Smooth muscle cell of the coronary artery (primary cell): ENCODE data around the gene DENND10. TPM values are rescaled to one million over a fixed set of nuclear protein-coding genes. Genes with fewer than 3 reads are reported as not detected.

Experiments used
- total RNA-seq: library from RNA; depleted of rRNA; stranded (reverse); fragments of >200 nt; gene quantifications from 2 replicates; pipeline ENCODE4 v1.2.3, GENCODE V29; 2014; ENCODE audit warnings: low replicate concordance

DENND10 gene, protein sequence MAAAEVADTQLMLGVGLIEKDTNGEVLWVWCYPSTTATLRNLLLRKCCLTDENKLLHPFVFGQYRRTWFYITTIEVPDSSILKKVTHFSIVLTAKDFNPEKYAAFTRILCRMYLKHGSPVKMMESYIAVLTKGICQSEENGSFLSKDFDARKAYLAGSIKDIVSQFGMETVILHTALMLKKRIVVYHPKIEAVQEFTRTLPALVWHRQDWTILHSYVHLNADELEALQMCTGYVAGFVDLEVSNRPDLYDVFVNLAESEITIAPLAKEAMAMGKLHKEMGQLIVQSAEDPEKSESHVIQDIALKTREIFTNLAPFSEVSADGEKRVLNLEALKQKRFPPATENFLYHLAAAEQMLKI
- total RNA-seq: 71.8 and 107 TPM in 2 replicates

DNA sequence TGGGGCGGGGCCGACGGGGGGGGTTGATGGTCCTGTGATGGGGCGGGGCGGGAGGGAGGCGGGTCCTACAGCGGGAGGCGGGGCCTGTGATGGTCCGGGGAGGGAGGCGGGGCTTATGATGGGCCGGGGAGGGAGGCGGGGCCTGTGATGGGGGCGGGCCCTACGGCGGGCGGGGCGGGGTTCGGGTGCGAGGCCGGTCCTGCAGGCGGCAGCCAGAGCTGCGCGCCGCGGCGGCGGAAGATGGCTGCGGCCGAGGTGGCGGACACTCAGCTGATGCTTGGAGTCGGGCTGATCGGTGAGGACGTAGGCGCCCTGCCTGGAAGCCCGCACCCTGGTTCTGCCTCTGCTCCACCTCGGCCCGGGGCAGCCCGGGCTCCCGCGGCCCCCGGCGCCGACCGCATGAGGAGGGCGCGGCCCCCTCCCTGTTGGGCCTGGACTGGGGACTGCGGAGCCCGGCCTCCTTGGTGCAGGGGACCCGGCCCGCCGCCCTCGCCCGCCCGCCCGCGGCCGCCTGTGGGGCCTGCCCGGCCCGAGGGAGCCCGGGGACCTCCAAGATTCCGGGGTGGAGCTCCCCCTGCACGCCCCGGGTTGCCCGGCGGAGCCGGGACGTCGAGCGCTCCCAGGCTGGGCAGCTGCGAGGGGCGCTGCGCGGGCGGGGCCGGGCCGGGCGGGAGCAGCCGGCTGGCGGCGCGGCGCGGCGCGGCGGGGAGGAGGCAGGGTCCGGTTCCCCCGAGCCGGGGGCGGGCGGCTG lies at the start of gene DENND10:
Gene DENND10 (plus strand): TSS at position 211 of the 751 bp plus-strand sequence. CDS start 30 bp downstream, at position 241.

DNA sequence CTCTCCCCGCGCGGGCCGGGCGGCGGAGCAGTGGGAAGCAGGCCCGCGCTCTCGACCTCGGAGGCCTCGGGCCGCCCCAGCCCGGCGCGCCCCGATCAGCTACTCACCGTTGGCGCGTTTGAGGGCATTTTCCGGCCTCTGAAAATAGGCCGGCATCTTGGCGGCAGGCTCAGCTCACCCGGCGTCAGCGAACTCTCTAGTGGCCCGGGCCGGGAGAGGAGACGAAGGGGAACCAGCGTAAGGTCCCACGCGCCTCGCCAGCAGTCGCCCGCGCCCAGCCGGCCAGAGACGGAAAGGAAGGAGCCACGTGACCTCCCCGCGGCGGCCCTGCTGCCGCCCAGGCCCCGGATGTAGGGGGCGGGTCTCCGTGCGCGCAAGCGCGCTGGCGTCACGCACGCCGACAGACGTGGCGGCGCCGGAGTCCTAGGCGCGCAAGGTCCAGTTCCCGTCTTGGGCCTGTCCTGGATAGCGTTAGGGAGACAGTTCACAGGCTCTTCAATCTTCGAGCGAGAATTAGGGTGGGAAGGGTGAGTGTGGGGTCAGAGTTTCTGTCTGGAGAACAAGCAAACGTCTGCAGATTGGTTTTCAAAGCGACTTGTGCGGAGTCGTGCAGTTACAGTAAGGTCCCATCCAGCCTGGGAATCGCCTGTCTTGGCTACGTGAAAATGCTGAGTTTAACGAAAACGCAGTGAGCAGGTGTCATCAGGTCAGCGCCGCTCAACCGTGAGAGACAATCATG lies 23.2 kb upstream of the DENND10 start, which contains the start of gene EIF3A:
Gene EIF3A (minus strand): TSS at position 297 of the 739 bp plus-strand sequence. CDS start 141 bp downstream, at position 156.

DNA sequence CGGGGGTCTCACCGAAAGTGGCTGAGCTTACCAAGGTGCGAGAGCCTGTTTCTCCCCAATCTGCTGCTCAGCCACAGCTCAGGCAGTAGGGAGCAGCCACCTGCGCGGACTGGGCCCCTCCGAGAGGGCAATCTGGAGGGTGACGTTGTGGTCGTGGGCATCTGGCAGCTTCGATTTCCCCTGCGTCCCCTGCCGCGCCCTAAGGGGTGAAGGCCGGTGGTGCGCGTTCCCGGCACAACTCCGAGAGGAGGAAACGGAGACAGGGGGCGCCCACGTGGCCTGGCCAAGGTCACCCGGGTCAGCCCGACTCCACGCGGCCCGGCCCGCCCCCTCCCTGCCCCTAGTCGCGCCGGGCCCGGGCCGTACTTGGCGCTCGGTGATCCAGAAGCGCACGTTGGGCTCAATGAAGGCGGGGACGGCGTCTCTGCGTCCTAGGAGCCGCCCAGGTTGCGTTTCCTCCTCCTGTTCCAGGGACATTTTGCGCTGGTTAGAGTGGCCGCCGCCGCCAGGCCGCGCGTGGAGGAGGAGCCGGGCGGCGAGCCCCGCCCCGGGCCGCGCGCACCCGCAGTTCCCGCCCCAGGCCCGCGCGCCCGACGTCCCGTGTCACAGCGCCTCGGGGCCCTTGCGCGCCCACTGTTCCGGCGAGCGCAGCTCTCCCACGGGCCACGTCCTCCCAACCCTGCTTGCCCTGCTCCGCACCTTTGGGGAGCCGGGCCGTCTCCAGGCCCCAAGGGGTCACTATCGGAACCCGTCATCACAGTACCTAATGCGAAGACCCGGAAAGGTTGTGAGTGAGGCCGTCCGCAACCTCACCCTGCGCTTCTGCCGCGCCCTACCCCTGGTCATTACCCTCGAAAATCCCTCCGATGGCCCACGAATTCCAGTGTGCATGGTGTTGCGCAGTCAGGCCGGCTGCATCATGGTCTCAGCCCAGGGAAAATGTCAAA lies 61.5 kb downstream of the DENND10 start, which contains the start of gene SFXN4:
Gene SFXN4 (minus strand): TSS at position 544 of the 947 bp plus-strand sequence. CDS start 67 bp downstream, at position 477.

DNA sequence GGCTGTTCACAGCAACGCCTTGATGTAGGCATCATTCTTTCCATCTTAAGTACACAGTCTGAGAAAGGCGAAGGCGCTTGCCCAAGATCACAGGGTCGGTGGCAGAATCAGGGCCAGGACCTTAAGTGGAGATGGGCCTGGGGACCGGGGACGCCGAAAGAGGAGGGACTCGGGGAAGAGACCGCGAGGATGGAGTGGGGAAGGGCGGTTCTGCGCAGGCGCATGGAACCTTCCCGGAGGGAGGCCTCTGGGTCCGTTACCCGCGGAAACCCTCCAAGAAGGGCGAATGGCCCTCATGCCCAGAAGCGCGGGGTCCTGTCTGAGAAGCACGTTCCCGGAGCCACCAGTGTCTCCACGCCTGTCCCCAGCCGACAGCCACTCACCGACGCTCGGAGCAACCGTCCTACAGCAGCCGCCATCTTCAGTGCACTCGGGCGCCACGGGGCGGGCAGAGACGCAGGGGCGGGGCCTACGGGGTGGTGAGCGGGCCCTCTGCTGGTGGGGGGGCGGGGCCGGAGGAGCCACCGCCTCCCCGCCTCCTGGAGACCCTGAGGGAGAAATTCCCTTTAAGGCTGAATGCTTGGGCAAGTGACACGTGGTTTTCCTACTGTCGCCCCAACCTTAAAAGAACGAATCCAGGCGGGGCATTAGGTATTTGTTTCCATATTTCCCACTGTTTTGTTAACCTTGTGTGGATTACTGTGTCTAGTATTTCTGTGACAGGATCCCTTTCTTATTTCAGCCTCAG lies 74.6 kb downstream of the DENND10 start, which contains the start of gene PRDX3:
Gene PRDX3 (minus strand): TSS at position 441 of the 748 bp plus-strand sequence. CDS start 22 bp downstream, at position 419.

Other genes starting within 250 kb of the DENND10 start
- gene NANOS1, start 74.4 kb upstream of the DENND10 start, total RNA-seq: 0.12 and 0.75 TPM in 2 replicates
- 74.8 and 105 TPM in 2 replicates for gene EIF3A, start 23.3 kb upstream of the DENND10 start, total RNA-seq
- gene SFXN4, start 61.6 kb downstream of the DENND10 start, total RNA-seq: 6.9 and 8.0 TPM in 2 replicates
- gene PRDX3, start 74.7 kb downstream of the DENND10 start, total RNA-seq: 113 and 120 TPM in 2 replicates
- 15.8 and 21.1 TPM in 2 replicates for gene GRK5, start 103.5 kb downstream of the DENND10 start, total RNA-seq